Measurements from ENCODE around the gene ABHD17B.

ABHD17B gene

GRCh38 chr9:71928806-71929205 lies 17.8 kb upstream of the ABHD17B start:
- H3K4me3 ChIP-seq (ENCODE audit: control insufficient read depth, low read depth, low read length): no peak overlapping the region
- peak; percentile 56 for DNase-seq (ENCODE audit: low read depth)
- TF ChIP-seq CTCF (conservative IDR thresholded peaks at IDR 0.05; ENCODE audit: control insufficient read depth, insufficient read depth, low read depth, low read length): no peak

GRCh38 chr9:71928376-71928775 lies 17.4 kb upstream of the ABHD17B start:
- TF ChIP-seq CTCF (conservative IDR thresholded peaks at IDR 0.05; ENCODE audit: control insufficient read depth, insufficient read depth, low read depth, low read length): no peak
- H3K4me3 ChIP-seq (ENCODE audit: control insufficient read depth, low read depth, low read length): no peak overlapping the region
- DNase-seq (ENCODE audit: low read depth): peak; percentile 70

- no peak overlapping the region for H3K4me3 ChIP-seq (ENCODE audit: control insufficient read depth, low read depth, low read length)
- no peak for DNase-seq (ENCODE audit: low read depth)
- TF ChIP-seq CTCF (conservative IDR thresholded peaks at IDR 0.05; ENCODE audit: control insufficient read depth, insufficient read depth, low read depth, low read length): no peak
Observed at GRCh38 chr9:71925834-71926233, 14.8 kb upstream of the ABHD17B start.

GRCh38 chr9:71924576-71924975 lies 13.6 kb upstream of the ABHD17B start:
- TF ChIP-seq CTCF (conservative IDR thresholded peaks at IDR 0.05; ENCODE audit: control insufficient read depth, insufficient read depth, low read depth, low read length): no peak
- DNase-seq (ENCODE audit: low read depth): no peak

GRCh38 chr9:71921190-71921814 lies 10.3 kb upstream of the ABHD17B start:
- no peak overlapping the region for H3K4me3 ChIP-seq (ENCODE audit: control insufficient read depth, low read depth, low read length)
- no peak for TF ChIP-seq CTCF (conservative IDR thresholded peaks at IDR 0.05; ENCODE audit: control insufficient read depth, insufficient read depth, low read depth, low read length)
- no peak for DNase-seq (ENCODE audit: low read depth)

More at GRCh38 chr9:71924576-71924975, 13.6 kb upstream of the ABHD17B start:
- no peak overlapping the region for H3K4me3 ChIP-seq (ENCODE audit: control insufficient read depth, low read depth, low read length)

GRCh38 chr9:71920456-71921189 lies 9.6 kb upstream of the ABHD17B start:
- no peak for DNase-seq (ENCODE audit: low read depth)
- H3K4me3 ChIP-seq (ENCODE audit: control insufficient read depth, low read depth, low read length): no peak overlapping the region
- TF ChIP-seq CTCF (conservative IDR thresholded peaks at IDR 0.05; ENCODE audit: control insufficient read depth, insufficient read depth, low read depth, low read length): no peak
